GM20000 (cell line): ENCODE measurements around the gene OR2C1.

Source experiments
- DNase-seq: peaks from one replicate; pipeline ENCODE4 v3.0.0; 2012; ENCODE audit warnings: low spot score
- CTCF ChIP-seq: IDR thresholded peaks from 2 replicates; pipeline ENCODE4 v1.5.1; 2012; ENCODE audit warnings: mild to moderate bottlenecking, control low read depth; ENCODE audit errors: extremely low read depth, missing control alignments

Gene OR2C1

GRCh38 chr16:3355589-3355988, at the start of gene OR2C1:
TSS of gene OR2C1 (plus strand) at chr16:3355889. CDS start at chr16:3355941, 52 bp downstream.
- DNase-seq = no peak
- TF ChIP-seq CTCF = no peak

- no peak for DNase-seq
- TF ChIP-seq CTCF = no peak
Measured at GRCh38 chr16:3306078-3306477, 49.6 kb upstream of the OR2C1 start.

DNA sequence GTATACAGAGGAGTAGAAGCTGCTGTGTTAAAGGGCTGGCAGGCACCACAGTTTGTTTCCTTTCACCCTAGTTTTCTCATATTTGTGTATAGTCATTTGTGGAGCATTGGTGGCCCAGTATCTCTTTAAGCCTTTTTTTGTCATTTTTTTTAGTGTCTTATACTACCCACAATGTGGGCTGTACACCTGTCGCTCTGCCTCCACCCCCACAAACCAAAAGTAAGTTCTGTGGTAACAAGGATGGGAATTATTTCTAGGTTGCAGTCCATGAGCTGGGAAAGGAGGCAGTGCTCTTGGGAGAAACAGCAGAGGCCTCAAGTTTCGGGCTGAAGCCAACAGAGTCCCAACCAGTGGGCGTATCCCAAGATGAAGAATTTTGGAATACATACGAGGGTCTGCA, 44.2 kb upstream of the OR2C1 start:
- TF ChIP-seq CTCF = no peak
- no peak for DNase-seq

DNA sequence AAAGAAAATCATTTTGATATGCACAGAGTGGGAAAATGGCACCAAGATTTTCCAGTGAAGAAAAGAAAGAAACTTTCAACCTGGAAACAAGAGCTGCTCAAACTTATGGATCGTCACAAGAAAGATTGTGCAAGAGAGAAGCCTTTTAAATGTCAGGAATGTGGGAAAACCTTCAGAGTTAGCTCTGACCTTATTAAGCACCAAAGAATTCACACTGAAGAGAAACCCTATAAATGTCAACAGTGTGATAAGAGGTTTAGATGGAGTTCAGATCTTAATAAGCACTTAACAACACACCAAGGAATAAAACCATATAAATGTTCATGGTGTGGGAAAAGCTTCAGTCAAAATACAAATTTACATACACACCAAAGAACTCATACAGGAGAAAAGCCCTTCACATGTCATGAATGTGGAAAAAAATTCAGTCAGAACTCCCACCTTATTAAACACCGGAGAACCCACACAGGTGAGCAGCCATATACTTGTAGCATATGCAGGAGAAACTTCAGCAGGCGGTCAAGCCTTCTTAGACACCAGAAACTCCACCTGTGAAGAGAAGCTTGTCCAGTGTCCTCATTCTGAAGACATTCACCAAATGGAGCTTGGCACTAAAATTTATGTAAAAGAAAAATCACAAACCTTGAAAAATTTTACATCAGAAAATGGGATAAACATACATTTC, 38.2 kb upstream of the OR2C1 start:
- DNase-seq = no peak
- TF ChIP-seq CTCF = no peak

DNA sequence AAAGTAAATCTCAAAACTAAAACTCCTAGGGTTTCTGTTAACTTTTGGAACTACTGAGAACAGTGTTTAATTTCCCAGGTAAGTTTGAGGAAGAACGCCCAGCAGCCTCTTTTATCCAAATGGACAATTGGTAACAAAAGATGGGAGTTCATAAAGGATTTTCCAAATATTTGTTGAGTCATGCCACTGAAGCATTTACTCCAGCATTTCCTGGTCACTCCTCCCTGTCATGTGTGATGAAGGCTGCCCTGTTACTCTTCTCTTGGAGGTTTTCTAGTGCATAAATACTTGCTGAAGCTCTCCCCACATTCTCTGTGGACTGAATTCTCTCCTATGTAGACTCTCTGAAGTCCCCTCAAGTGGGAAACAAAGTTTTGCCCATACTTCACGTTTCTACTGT, 33.9 kb upstream of the OR2C1 start:
- TF ChIP-seq CTCF = no peak
- DNase-seq = no peak

GRCh38 chr16:3327514-3327913, 28.2 kb upstream of the OR2C1 start:
- TF ChIP-seq CTCF = no peak
- DNase-seq = no peak

DNA sequence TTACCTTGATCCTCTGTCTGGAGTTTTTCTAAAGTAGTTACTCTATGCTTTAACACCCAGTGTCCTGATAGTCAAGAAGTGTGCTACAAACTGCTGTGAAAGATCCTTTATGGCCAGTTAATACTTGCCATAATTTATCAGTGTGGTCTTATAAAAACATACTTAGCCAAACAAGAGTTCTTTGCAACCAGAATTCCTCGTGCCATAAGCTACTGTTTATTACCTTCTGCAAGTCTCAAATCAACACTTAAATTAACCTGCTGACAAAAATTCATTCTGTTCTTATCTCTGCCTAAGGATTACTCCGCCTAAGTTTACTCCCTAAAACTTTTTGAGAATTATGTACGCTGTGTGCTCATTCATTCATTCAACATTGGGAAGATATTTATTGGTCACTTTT, 27.6 kb upstream of the OR2C1 start:
- no peak for TF ChIP-seq CTCF

More for the DNA sequence above, 27.6 kb upstream of the OR2C1 start:
- no peak for DNase-seq
